Stimulated activated CD4-positive, alpha-beta T cell treated with anti-CD3 and anti-CD28 coated beads, TNF-alpha, amount 100 ng/mL, for 1 hour (primary cell): ENCODE results near the gene UBE2E2.
"Not testable (repeated sequence)": the region's sequence is repeated elsewhere in the genome, so short reads cannot be mapped to it uniquely, and the experiment has no call there.

ENCODE experiments used
- DNase-seq, 3 donors: peaks; one replicate each; pipeline ENCODE4 v3.0.0-alpha.2; 2020; ENCODE audit warnings: low read depth in 3 of 3, low spot score in 1 of 3

UBE2E2 gene

DNA sequence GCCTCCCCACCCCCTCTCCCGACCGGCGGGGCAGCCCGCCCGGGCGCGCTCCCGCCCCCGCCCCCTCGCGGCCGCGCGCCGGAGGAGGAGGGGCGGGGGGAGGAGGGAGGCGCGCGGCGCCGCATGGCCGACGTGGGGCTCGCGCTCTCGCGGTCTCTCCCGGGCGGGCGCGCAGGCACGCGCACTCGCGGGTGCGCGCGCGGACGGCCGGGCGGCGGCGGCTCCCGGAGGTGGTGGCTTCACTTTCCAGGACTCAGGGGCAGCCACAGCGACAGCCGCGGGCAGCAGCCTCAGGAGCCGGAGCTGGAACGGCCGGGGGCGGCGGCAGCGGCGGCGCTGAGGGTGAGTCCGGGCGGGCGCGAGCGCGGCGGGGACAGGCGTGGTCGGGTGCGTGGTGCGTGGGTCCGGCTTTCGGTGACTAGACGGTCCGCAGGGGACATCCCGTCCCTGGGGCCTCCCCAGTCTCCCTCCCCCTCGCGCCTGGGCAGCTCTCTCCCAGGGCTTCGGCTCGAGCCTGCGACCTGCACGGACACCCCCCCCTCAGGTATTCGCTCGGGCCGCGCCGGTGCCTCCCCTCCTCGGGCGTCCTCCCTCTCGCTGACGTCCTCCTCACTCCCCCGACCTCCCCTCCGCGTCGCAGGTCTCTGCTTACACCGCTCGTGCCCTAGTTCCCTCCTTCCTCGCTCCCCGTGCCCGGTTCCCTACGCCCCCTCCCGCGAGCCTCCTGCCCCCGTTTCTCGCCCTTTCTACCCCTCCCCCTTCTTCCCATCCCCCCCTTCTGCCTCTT lies at the start of gene UBE2E2:
TSS of gene UBE2E2 (plus strand) at position 407 of the 787 bp plus-strand sequence.
- DNase-seq = peak in 2 of 3 donors; percentile 28 to 50

DNA sequence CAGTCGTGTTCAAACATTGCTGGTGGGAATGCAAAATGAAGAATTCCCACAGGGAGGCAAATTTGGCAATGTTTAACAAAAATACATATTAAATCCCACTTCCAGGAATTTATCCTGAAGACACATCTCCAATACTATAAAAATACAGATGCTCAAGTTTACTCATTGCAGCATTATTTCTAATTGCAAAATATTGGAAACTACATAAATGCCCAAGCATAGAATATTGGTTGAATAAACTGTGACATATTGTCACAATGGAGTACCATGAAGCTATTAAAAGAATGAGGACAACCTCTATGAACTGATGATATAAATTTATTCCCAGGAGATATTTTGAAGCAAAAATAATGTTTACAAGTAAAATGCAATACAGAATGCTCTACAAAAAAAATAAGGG lies 49.7 kb upstream of the UBE2E2 start:
- no peak for DNase-seq

DNA sequence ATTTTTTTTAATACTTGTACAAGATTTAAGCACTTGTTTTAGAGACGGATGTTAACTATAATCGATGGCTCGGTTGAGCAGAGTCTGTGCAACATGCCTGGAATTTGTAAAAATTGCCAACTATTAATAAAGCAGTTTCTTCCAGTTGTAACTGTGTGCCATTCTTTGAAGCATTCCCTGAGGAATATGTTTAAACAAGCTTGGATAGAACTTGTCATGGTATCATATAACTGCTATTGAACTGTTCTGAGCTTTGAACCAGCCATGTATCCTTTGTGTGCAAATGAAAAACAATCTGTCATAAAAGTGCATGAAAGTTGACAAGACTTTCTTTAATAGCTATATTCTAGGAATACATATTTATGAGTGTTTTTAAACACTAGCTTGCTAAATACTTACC lies 45.8 kb upstream of the UBE2E2 start:
- DNase-seq = no peak

DNA sequence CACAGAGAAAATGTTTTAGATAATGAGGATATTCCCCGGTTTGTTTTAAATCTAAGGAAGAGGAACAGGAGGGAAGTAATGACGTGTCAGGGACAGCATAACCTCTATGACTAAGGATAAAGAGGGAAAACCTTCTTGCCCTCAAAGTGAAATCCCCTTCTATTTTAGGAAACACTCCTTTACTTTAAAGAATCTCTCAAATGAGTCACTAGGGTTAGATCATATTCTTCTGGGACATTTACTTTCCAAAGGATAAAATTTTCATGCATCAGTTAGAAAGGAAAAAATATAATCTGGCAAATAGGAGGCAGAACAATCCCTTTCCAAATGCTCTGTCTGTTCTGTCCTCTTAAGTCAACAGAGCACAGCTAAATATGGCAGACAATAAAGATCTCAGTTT lies 43.2 kb upstream of the UBE2E2 start:
- DNase-seq = no peak

DNA sequence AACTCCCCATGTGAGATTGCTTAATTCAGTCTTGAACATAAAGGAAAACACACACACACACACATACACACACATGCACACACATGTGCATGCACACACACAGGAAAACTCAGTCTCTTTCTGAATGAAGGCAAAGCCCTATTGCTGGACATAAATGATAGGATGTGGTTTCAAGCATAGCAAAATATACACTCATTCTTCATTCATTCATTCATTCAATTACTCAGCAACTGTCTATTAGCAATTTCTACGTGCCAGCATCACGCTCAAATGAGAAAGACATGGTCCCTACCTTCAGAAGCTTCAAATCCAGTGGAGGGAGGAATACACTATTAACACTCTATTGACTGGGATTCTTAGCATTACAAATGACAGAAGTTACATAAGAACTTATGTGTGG lies 41.8 kb upstream of the UBE2E2 start:
- DNase-seq = no peak

DNA sequence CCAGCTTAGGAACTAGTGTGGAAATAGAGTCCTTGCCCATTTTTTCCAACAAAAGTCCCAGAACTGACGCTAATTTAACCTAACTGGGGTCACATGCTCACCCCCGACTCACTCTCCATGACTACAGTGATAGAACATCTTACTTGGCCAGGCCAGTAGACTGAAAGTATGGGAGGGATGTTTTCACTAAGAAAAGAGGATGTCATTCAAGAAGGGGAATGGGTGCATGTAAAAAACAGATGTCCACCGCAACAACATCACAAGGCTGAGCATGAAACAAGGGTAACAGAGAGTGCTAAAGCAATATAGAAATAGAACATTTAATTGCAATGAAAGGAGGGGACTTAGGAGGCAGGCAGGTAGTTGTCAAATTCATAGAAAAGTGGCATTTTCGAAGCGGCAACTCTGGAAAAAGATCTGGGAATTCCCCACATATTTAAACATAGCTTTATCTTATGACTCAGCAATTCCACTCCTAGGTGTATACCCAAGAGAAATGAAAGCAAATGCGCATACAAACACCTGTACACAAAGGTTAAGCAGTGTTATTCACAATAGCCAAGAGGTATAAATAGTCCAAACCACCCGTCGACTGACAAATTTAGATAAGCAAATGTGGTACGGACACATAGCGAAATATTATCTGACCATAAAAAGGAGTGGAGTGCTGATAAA lies 41.1 kb upstream of the UBE2E2 start:
- DNase-seq = no peak

DNA sequence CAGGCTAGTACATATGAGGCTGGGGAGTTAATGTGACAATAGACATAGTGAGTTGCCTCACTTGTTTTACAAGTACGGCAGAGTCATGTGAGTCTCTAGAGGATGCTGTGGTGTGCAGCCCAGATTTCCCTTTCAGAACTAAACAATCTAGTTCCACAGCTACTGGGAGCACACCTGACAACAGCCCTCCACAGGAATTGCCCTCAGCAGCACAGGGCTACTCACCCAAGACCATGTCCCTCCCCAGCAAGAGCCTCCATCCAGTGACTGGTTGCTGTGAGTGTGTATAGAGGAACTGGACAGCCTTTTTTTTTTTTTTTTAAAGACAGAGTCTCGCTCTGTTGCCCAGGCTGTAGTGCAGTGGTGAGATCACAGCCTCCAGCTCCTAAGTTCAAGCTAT lies 40.2 kb upstream of the UBE2E2 start:
- DNase-seq = no peak

DNA sequence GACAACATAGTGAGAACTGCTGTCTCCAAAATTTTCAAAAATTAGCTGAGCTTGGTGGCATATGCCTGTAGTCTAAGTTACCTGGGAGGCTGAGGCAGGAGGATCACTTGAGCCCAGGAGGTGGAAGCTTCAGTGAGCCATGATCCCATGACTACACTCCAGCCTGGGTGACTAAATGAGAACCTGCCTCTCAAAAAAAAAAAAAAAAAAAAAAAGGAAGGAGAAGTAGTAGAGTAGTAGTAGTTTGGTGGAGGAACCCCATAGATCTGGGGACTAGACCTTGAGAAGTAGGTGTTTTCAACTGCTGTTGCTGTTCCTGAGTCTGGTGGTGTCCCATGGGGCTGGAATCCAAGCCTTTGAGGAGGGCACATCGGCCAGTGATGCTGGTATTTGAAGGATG lies 38.4 kb upstream of the UBE2E2 start:
- no peak for DNase-seq

DNA sequence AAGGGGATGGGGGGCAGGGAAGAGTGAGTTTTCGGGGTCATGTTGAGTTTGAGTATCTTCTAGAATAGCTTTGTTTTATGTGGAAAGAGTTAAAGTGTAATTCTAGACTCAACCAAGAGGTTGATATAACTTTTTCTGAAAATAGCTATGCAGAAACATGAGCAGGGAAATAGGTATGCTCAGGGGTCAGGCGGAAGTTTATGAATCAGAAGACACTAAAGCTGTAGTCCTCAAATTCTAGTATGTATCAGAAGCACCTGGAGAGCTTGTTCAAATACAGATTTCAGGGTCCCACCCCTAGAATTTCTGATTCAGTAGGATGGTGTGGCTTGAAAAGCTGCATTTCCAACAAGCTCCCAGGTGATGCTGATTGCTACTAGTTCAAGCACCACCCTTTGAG lies 37.6 kb upstream of the UBE2E2 start:
- DNase-seq = no peak

DNA sequence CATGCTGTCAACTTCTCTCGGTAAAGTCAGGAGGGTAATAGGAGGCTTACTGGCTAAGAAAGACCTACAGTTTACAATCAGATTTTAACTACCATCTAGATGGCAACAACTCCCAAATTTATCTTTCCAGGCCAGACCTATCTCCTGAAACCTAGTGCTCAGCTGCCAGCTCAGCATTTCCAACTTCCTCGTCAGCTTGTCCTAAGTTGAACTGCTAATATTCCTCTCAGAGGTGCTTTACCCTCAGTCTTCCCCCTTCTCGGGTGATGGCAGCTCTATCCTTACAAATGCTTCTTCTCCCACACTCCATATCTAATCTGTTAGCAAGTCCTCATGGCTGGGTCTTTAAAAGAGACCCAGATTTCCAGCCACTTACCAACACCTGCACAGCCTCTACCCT lies 36.9 kb upstream of the UBE2E2 start:
- DNase-seq = no peak

DNA sequence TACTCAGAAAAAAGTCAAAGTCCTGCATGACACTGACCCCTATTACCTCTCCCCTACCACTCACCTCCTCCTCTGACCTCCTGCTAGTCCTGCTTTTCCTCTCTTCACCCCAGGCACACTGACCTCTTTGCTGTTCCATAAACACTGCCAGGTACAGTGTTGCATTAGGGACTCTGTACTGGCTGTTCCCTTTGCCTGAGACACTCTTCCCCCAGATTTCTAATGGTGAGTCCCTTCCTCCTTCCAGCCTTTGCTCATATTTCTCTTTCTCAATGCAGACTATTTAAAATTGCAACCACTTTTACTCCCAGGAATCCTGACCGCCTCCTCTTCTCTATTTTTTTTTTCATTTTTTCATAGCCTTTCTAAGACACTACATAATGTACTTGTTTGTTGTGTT lies 36.3 kb upstream of the UBE2E2 start:
- no peak for DNase-seq

DNA sequence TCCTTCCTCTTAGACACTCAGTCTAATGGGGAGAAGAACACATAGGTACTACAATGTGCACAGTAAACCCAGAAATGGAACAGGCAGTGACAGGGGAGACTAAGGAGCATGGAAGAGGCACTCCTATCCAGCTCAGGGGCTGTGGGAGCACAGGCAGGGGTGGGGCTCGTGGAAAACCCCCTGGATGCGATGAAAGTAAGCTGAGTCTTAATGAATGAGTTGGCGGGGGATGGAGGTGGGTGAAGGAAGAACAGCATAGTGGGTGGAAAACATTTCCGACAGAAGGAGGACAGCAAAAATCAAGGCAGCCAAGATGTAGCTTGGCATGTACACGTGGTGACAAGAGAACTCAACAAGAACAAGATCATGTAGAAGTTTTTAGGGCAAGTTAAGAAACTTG lies 33.6 kb upstream of the UBE2E2 start:
- no peak for DNase-seq

DNA sequence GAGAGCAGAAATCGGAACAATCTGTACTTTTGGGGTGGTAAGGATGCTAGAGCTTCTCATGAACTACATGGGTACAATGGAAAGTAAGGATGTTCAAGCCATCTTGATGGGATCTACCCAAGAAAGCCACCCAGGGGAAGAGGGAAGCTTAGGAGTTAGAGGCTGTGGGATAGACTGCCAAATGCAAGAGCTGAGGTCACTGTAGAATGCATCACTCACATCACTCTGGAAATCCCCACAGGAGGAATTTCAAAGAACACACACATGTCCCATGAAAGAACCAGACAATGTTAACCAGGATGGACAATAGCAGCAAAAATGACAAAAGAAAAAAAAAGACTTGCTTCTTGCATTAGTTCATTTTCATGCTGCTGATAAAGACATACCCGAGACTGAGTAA lies 32.8 kb upstream of the UBE2E2 start:
- DNase-seq = no peak

DNA sequence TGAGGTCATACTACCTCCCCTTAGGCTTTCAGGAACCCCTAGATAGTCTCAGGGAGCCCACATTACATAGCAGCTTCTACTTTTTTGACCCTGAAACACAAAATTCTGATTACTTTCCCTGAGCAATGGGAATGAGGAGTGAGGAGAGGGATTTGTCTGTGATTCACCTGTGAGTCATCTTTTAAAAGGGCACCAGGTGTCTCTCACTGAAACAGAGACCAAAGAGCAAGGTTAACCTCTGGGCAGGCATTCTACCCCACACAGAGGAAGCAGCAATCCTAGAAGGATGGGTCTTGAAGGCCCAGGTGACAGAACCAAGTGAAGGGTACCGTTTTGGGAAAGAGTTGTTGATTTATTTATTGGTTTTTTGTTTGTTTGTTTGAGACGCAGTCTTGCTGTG lies 31.1 kb upstream of the UBE2E2 start:
- DNase-seq = no peak

DNA sequence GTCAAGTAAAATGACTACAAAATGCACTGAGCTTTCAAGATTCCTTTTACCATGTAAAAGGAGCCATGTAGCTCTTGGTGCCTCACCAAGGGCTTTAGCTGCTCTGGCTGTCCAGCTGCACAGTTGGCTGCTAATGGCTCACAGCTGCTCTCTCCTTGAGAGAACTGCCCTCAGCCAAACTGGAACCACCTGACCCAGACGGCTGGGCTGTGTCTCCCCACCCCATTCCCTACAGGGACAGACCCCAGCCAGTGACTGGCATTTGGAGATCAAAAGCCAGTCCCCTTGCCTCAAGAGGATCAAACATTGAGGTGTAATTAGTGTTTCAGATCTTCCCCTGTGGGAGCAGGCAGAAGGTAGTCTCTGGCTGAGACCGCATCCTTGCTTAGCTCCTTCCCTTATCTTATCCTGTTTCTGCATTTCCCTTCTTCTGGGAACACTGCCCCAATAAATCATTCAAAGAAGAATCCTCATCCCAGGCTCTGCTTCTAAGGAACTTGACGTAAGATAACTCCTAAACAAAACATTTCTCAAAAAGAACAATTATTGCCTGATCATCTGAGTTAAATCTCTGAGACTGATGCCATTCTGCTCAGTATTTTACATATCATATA lies 28.6 kb upstream of the UBE2E2 start:
- DNase-seq = no peak

DNA sequence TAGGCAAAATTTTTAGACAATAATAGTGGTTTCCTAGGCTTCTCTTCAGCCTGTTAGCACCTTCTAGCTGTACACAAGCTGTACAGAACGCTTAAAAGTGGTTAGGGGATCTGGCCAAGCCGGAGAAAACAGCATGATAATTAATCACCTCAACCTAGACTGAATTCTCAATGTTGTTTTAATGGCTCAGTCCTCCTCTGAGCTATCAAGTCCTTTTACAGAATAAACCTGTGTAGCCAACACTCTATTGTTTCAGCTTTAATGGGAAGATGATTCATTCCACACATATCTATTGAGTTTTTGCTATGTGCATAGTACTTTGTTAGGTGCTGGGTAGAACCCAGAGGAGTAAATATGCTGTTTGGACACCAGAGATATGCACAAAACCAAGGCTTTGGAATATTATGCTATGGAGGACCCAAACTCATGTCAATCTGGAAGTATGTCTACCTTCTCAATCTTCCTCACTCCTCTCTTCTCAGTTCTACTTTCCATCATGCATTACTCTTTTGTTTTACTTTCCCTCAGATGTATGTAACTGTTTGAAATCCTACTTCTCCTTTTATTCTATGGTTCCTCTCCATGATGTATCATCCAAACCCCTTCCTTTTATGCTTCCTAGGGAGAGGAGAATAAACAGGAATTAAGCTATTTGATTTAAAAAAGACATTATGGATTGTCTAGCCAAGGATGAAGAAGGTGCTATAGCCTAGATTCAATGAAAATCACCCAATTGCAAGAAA lies 27.6 kb upstream of the UBE2E2 start:
- DNase-seq = no peak

DNA sequence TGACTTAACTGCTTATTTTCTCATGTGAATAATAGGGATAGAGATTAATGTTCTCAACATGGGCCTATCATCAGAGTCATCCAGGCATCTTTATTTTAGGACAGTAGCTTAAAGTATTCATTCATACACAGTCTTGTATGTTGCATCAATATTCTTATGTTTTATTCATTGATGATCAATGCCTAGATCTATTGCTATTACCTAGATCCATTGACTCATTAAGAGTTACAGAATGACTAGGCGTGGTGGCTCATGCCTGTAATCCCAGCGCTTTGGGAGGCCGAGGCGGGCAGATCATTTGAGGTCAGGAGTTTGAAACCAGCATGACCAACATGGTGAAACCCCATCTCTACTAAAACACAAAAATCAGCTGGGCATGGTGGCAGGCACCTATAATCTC lies 26.3 kb upstream of the UBE2E2 start:
- DNase-seq = not testable (repeated sequence)

DNA sequence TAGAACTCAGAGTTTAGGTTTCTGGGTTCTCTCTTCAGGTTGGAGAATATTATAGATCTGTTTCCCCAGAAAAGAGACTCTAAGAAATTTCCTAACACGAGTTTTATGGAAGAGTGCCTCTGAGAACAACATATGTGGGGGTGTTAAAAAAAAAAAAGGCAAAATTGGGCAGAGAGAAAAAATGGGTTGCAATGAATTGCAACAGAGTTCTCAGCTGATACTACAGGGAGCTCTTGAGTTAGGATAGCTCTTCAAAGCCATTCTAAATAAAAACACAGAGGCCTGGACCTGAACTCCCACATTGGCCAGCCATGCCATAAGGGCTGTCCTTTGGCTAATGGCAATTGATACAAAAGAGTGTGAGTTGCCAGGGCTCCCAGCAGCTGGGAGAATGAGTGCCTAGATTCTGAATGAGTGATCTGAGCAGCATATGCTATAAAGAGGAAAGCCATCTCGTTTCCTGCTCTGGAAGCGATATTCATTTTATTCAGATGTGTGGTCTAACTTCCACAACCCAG lies 20.1 kb upstream of the UBE2E2 start:
- no peak for DNase-seq

DNA sequence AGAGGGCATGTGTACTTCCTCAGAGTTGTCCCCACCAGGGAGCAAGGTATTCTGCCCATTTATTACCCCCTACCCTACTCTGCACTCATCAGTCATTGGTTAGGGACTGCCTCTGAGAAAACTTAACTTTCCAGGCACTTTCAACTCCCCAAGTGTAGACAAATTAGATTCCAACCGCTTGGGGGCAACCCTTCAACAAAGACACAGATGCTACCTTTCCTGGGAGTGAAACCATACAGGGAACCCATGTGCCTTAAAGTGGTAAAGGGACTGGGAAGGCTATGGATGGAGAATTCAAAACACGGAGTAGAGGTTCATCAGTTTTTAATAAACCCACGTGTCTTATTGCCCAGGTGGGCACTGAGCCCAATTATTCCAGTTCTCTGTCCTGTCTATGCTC lies 19.4 kb upstream of the UBE2E2 start:
- no peak for DNase-seq

DNA sequence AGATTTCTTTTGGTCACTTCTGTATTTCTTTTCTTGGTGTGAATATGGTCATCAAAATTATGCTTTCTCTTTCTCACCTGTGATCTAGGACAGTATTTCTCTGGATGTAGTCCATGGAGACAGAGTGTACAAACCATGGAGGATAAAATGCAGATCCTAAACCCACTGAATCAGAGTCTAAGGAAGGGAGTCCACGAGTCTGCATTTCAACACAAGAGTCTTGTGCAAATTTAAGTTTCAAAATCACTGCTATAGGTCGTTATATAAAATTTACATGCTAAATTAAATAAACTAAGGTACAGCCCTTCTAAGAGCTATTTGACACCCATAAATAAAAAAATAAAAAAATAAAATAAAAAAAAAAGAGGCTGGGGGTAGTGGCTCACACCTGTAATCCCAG lies 17.3 kb upstream of the UBE2E2 start:
- DNase-seq = no peak

DNA sequence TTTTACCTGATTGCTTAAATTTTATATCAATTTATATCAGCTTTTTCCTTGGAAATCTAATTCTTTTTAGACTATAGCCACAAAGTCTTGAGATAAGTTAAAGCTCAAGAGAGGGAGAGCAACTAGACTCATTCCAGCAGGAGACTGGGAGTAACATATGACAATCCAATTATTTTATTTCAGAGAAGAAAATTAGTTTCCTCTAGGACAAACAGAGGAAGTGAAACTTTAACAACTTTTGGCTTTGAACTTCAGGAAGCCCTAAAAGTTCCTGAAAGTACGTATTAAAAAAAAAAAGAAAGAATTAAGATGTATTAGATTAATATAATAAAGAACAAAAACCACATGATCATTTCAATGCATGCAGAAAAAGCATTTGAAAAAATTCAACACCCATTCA lies 13.9 kb upstream of the UBE2E2 start:
- no peak for DNase-seq

DNA sequence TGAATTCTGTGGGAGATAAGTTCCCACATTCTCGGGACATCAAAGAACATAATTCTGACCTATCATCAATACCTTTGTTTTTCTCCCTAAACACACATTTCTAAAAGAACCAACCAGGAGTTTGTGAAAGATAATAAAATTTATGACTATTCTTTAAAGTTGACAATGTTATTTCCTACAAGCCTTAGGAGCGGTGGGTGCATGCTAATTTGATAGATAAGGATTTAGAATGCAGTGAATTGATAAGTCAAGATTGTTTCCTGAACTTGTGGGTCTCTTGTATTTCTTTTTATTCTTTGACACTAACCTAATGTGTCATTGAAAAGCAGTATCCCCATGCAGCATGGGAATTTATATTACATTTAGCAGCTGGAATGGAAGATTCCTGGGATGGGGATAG lies 10.3 kb upstream of the UBE2E2 start:
- no peak for DNase-seq
